Activated naive CD4-positive, alpha-beta T cell treated with anti-CD3 and anti-CD28 coated beads, Interleukin-2, amount 10 ng/mL, durations not matched to agents 7 days and 5 days (primary cell): ENCODE measurements around the gene KLF13.

Experiments used
- CTCF ChIA-PET: fragments of 350-600 bp; sonication (Branson Sonifier 250); formaldehyde crosslinking; loops from one replicate; lab custom pipeline; 2021; ENCODE audit warnings: antibody characterized with exemption; lab: Charles Lee
- DNase-seq: peaks from one replicate; pipeline ENCODE4 v3.0.0-alpha.2; 2020
- H3K27ac Mint-ChIP-seq: one replicate; pipeline ENCODE4 v1.8.0; 2021; ENCODE audit warnings: mild to moderate bottlenecking, moderate library complexity, mixed read lengths
- H3K27me3 Mint-ChIP-seq: one replicate; pipeline ENCODE4 v1.8.0; 2021; ENCODE audit warnings: mild to moderate bottlenecking, mixed read lengths
- H3K36me3 Mint-ChIP-seq: one replicate; pipeline ENCODE4 v1.8.0; 2021; ENCODE audit warnings: mixed read lengths
- H3K4me1 Mint-ChIP-seq: one replicate; pipeline ENCODE4 v1.8.0; 2021; ENCODE audit warnings: mixed read lengths
- H3K4me3 Mint-ChIP-seq: one replicate; pipeline ENCODE4 v1.8.0; 2021; ENCODE audit warnings: mild to moderate bottlenecking, moderate library complexity, mixed read lengths
- H3K9me3 Mint-ChIP-seq: one replicate; pipeline ENCODE4 v1.8.0; 2021; ENCODE audit warnings: mixed read lengths

Gene KLF13

DNA sequence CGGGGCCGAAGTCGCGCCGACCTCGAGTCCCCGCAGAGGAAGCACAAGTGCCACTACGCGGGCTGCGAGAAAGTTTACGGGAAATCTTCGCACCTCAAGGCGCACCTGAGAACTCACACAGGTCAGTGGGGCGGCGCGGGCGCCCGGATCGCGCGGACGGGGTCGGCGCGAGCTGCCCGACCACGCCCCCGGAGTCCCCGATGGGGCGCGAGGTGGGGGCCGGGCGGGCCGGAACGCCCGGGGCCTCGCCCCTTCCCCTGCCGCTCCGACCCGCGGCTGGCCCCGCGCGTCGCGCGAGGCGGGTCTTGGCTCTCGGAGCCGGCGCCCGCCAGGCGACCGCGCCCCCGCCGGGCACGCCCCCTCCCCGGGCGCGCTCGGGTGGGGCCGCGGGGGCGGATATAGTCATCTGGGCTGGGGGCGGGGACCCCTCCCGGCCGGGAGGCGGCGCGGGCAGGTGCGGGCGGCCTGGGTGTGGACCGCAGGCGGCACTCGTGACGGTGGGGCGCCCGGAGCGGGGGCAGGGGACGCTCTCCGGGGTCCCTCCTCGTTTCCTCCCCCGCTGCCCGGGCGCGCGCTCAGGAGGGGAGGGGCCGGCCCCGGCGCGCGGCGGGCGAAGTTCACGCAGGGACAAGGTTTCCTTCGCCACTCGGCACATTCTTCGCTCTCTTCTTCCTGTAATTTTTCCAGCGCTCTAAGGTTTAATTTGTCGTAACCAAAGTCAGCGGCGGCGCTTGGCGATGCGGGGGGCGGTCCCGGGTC lies 1.2 kb downstream of the KLF13 start:
- H3K27ac Mint-ChIP-seq: peak overlapping the region; percentile 93
- H3K9me3 Mint-ChIP-seq: no peaks in the 10 kb centered on the region
- H3K4me1 Mint-ChIP-seq: peaks cover 64% of the 10 kb centered on the region
- H3K4me3 Mint-ChIP-seq: peak overlapping the region; percentile 89
- no peaks in the 10 kb centered on the region for H3K27me3 Mint-ChIP-seq
- peaks cover 54% of the 10 kb centered on the region for H3K36me3 Mint-ChIP-seq
- CTCF ChIA-PET: interaction anchor here (0.8 to 4.1 kb wide), 3 partner anchors 108 to 161 kb away, joined by 3 to 20 read pairs (median 3); no protein-coding TSS in a partner anchor
- DNase-seq: peak; percentile 84

DNA sequence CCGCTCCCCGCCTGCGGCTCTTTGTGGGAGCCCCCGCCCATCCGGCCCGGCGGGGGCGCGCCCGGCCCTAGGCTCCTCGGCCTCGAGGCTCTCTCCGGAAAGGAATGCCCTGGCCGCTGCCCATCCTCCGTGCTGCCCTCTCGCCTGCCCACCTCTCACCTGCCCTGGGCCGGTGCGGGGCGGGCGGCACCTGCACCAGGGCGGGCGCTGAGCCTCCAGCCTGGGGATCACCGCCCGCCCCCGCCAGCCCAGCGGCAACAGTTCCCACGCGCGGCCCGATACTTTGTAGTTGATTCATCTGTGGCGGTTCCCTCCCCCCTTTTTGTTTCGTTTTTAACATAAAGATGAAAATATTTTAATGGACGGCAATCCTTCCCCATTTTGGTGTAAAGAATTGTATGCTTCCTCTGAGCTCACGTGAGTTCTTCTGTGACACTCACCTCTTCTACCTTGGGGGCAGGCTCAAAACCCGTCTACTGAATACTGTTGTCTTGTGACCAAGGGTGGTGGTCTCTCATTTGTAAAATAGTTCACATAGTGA lies 1.9 kb downstream of the KLF13 start:
- peaks cover 64% of the 10 kb centered on the region for H3K4me1 Mint-ChIP-seq
- H3K27me3 Mint-ChIP-seq: no peaks in the 10 kb centered on the region
- DNase-seq: peak; percentile 80
- H3K4me3 Mint-ChIP-seq: peak overlapping the region; percentile 89
- CTCF ChIA-PET: interaction anchor here (0.8 to 1.0 kb wide), 2 partner anchors 110 to 160 kb away, joined by 3 read pairs; no protein-coding TSS in a partner anchor
- peak overlapping the region; percentile 93 for H3K27ac Mint-ChIP-seq
- peaks cover 50% of the 10 kb centered on the region for H3K36me3 Mint-ChIP-seq
- H3K9me3 Mint-ChIP-seq: no peaks in the 10 kb centered on the region

DNA sequence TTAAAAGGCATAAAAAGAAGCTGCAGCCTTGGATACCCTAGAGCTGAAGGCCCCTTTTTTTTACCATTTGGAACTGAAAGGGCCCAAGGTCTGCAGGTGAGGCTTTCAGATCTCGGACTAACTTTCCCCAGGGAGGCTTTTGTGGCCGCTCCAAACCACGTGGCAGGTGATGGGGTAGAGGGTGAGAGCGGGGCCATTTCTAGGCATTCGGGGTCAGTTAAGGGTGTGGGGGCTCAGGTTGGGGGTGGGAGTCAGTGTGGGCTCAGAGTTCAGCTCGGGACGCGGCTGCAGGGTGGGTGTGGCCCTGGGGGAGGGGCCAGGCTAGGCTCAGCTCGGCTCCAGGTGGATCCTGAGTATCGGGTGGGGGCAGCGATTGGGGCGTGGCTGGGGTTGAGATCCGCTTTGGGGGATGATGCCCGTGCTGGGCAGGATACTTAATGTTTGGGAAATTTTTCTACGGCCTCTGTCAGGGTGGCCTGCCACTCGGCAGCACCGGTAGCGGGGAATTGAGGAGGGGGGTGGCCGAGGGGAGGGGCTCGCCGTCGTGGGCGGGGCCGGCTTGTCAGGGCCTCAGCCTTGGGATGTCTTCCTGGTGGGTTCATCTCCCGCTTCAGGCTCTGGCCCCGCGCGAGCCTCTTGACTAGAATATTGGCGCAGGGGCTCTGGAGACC lies 2.5 kb downstream of the KLF13 start:
- Mint-ChIP-seq H3K27me3 (no peaks in the 10 kb centered on the region), H3K36me3 (peaks cover 49% of the 10 kb centered on the region), H3K9me3 (no peaks in the 10 kb centered on the region), H3K27ac (peak overlapping the region; percentile 93), H3K4me3 (peak overlapping the region; percentile 89), H3K4me1 (peaks cover 64% of the 10 kb centered on the region)
- CTCF ChIA-PET: interaction anchor here (0.8 to 1.0 kb wide), 2 partner anchors 111 to 160 kb away, joined by 3 read pairs; no protein-coding TSS in a partner anchor
- DNase-seq: peak; percentile 72

DNA sequence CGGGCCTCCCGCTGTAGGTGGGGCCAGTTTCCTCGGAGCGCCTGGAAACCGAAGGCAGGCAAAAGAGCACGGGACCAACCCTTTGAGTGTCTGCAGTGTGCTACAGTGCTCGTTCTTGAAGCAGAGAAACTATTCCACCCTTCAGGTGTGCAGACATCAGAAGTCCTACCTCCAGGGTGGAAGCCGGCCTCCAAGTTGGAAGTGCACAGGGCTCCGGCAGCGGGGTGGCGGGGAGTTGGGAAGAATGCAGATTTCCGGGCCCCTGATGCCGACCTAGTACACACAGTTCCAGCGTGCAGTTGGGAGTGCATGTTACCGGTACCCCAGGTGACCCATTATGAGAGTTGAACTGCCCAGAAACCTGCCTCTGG lies 3.0 kb downstream of the KLF13 start:
- no peaks in the 10 kb centered on the region for H3K27me3 Mint-ChIP-seq
- no peak for DNase-seq
- peaks cover 46% of the 10 kb centered on the region for H3K36me3 Mint-ChIP-seq
- CTCF ChIA-PET: interaction anchor here (1.0 kb wide), 1 partner anchor 10 kb away, joined by 3 read pairs; no protein-coding TSS in a partner anchor
- H3K27ac Mint-ChIP-seq: peak overlapping the region; percentile 93
- no peaks in the 10 kb centered on the region for H3K9me3 Mint-ChIP-seq
- H3K4me1 Mint-ChIP-seq: peaks cover 64% of the 10 kb centered on the region
- peak overlapping the region; percentile 89 for H3K4me3 Mint-ChIP-seq

DNA sequence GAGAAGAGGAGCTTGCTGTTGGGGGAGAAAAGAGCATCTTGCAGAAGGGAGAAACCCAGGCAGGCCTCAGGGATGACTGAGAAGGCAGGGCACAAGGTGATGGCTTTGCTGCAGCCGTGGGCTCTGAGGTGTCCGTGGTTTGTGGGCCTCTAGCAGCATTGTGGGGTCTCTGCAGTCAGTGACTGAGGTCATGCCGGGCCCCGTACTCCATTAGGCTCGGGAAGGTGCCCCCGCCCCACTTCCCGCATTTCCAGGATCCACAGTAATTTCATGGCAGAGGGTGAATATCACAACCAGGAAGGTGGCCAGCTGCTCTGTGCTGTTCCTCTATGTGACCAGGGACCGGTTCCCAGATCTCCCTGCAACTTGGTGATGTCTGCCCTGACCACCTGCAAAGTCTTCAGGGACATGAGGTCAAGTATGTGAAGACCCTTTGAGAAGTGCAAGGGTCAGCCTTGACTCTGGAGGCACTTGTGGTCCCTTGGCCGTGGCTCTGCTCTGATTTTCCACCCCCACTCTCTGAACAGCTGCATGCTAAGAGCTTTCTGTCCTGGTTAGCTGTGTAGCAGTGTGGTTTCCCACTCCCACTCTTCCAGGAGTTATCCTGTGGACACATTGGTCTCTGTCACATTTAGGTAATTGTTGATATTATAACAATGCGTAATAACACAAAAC lies 3.6 kb downstream of the KLF13 start:
- no peak for DNase-seq
- H3K27me3 Mint-ChIP-seq: no peaks in the 10 kb centered on the region
- H3K4me3 Mint-ChIP-seq: peak overlapping the region; percentile 89
- peak overlapping the region; percentile 93 for H3K27ac Mint-ChIP-seq
- no peaks in the 10 kb centered on the region for H3K9me3 Mint-ChIP-seq
- CTCF ChIA-PET: interaction anchor here (0.8 to 1.0 kb wide), 2 partner anchors 10 to 128 kb away, joined by 3 read pairs; no protein-coding TSS in a partner anchor
- peaks cover 64% of the 10 kb centered on the region for H3K4me1 Mint-ChIP-seq
- peaks cover 51% of the 10 kb centered on the region for H3K36me3 Mint-ChIP-seq

DNA sequence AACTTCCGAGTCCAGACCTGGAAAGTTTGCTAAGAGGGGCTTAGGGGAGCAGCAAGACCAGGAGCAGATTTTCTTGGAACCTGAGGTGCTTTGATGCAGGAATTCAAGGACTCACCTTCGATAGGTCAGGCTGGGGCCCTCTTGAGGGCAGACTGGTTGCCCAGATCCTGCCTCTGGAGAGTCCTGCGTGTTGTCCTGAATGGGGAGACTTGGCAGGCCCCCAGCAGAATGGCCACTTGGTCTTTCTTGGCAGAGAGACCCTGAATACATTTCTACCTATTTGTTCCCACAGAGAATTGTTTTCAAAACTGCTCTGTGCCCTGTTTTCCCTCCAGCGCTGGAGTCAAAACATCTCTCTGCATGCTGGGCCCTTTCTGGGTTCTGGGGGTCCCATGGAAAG lies 4.2 kb downstream of the KLF13 start:
- no peaks in the 10 kb centered on the region for H3K27me3 Mint-ChIP-seq
- peaks cover 54% of the 10 kb centered on the region for H3K36me3 Mint-ChIP-seq
- peak overlapping the region; percentile 89 for H3K4me3 Mint-ChIP-seq
- H3K4me1 Mint-ChIP-seq: peaks cover 69% of the 10 kb centered on the region
- no peaks in the 10 kb centered on the region for H3K9me3 Mint-ChIP-seq
- peak overlapping the region; percentile 93 for H3K27ac Mint-ChIP-seq
- CTCF ChIA-PET: interaction anchor here (0.8 to 1.0 kb wide), 2 partner anchors 9 to 129 kb away, joined by 3 read pairs; no protein-coding TSS in a partner anchor
- DNase-seq: no peak

DNA sequence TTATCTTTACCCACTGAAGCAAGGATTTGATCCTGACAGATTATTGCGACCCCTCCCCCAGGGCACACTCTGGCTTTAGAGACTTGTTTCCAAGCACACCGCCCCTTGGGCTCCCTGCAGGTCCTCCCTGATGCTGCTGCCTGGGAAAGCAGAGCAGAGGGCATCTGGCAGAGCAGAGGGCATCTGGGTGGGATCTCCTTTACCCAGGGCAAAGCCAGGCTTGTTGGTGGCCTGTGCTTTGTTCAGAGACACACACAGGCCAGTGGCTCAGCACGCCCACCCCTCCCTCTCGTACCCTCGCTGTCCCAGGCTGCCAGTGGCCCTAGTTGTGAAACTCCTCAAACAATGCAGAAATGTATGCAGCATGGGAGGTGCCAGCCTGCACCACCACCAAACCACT lies 4.8 kb downstream of the KLF13 start:
- no peak for DNase-seq
- peaks cover 74% of the 10 kb centered on the region for H3K4me1 Mint-ChIP-seq
- H3K27me3 Mint-ChIP-seq: no peaks in the 10 kb centered on the region
- CTCF ChIA-PET: interaction anchor here (1.1 kb wide), 1 partner anchor 117 kb away, joined by 4 read pairs; no protein-coding TSS in a partner anchor
- H3K4me3 Mint-ChIP-seq: peak overlapping the region; percentile 89
- H3K27ac Mint-ChIP-seq: peak overlapping the region; percentile 93
- H3K36me3 Mint-ChIP-seq: peaks cover 55% of the 10 kb centered on the region
- no peaks in the 10 kb centered on the region for H3K9me3 Mint-ChIP-seq

DNA sequence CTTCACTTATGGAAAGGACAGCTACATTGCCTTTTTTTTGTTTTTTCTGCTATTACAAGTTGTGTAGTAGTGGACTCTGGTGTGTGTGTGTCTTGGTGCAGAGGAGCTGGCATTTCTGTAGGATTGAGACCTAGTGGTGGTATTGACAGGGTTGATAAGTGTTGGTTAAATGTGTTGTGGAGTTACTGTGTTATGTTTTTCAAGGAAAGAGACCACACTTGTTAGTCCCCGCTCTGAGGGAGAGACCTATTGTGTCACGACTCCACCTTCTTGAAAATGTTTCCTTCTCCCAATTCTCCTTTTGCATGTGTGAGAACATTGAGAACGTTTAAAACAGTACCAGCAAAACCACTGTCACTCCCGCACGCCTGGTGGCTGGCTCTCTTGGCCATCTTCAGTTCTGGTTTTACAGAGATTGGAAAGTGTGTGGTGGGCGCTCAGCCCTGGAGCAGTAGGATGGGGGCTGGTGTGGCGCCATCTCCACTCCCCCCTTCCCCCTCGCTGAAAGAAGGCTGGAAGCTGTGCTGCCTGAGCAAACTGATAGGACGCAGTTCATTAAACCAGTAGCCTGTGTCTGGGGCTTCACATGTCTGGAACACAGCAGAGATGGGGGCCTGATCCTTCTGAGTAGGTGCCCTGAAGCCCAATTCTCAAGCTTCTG lies 5.5 kb downstream of the KLF13 start:
- DNase-seq: no peak
- H3K9me3 Mint-ChIP-seq: no peaks in the 10 kb centered on the region
- peak overlapping the region; percentile 93 for H3K27ac Mint-ChIP-seq
- no peaks in the 10 kb centered on the region for H3K27me3 Mint-ChIP-seq
- H3K4me3 Mint-ChIP-seq: peak overlapping the region; percentile 89
- CTCF ChIA-PET: interaction anchor here (0.6 to 1.1 kb wide), 4 partner anchors 25 to 117 kb away, joined by 3 to 4 read pairs (median 4); no protein-coding TSS in a partner anchor
- peaks cover 82% of the 10 kb centered on the region for H3K4me1 Mint-ChIP-seq
- peaks cover 60% of the 10 kb centered on the region for H3K36me3 Mint-ChIP-seq

DNA sequence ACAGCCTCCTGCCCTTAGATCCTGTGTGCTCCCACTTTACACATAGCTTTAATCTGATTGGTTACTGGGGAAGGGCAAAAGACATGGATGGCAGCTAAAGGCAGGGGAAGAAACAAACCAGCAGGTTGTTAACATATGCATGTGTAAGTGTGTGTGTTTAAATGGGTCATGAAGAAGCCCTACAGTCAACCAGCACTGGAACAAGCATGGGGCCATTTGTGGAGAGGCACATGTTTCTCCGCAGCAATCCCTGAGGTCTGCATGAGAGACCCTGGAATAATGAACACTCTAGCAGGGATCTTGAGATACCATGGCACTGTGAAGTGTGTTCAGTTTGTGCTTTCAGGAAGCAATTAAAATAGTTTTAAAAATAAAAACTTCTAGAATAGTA lies 6.0 kb downstream of the KLF13 start:
- H3K27ac Mint-ChIP-seq: peak overlapping the region; percentile 93
- H3K9me3 Mint-ChIP-seq: no peaks in the 10 kb centered on the region
- H3K27me3 Mint-ChIP-seq: no peaks in the 10 kb centered on the region
- peak overlapping the region; percentile 89 for H3K4me3 Mint-ChIP-seq
- H3K4me1 Mint-ChIP-seq: peaks cover 87% of the 10 kb centered on the region
- no peak for DNase-seq
- H3K36me3 Mint-ChIP-seq: peaks cover 62% of the 10 kb centered on the region
- CTCF ChIA-PET: interaction anchor here (0.6 to 0.8 kb wide), 4 partner anchors 25 to 118 kb away, joined by 3 to 4 read pairs (median 3); no protein-coding TSS in a partner anchor

DNA sequence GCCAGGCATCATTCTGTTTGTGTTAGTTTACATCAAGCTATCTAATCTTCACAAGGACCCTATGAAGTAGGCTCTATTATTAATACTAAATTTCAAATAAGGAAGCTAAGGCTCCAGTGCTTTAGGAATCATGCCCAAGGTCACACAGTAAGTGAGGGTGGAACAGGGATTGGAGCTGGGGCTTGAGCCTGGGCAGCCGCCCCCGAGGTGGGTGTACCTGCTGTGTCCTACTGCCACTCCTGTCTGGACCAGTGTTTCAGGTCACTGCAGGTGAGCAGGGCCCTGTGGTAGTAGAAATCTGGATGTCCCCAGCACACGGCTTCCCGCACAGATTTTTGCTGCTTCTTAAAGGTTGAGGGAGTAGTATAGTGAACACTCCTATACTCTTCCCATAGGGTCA lies 6.5 kb downstream of the KLF13 start:
- Mint-ChIP-seq H3K4me1 (peaks cover 92% of the 10 kb centered on the region), H3K27me3 (no peaks in the 10 kb centered on the region), H3K9me3 (no peaks in the 10 kb centered on the region), H3K36me3 (peaks cover 62% of the 10 kb centered on the region), H3K27ac (no peak overlapping the region), H3K4me3 (no peak overlapping the region)
- no peak for DNase-seq
- CTCF ChIA-PET: interaction anchor here (0.8 kb wide), 2 partner anchors 24 to 118 kb away, joined by 3 read pairs; no protein-coding TSS in a partner anchor

DNA sequence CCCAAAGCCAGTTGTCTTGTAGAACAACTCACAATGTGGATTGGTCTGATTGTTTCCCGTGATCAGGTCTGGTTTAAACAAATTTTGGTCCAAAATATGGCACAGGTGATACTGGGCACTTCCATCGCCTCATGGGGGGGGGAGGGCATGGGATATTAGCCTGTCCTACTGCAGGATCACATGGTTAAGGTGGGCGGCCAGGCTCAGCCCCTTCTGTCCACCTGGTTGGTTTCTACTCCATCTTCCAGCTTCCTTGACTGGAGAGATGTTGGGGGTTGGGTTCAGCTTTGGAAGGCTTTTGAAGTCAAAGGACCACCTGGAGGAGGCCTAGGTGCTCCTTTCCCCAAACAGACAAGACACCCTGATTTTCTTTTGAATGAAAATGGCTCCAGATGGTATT lies 7.2 kb downstream of the KLF13 start:
- peaks cover 58% of the 10 kb centered on the region for H3K36me3 Mint-ChIP-seq
- H3K9me3 Mint-ChIP-seq: no peaks in the 10 kb centered on the region
- no peak overlapping the region for H3K27ac Mint-ChIP-seq
- DNase-seq: no peak
- CTCF ChIA-PET: interaction anchor here (1.9 kb wide), 1 partner anchor 101 kb away, joined by 9 read pairs; no protein-coding TSS in a partner anchor
- H3K27me3 Mint-ChIP-seq: no peaks in the 10 kb centered on the region
- H3K4me1 Mint-ChIP-seq: peaks cover 97% of the 10 kb centered on the region
- no peak overlapping the region for H3K4me3 Mint-ChIP-seq

DNA sequence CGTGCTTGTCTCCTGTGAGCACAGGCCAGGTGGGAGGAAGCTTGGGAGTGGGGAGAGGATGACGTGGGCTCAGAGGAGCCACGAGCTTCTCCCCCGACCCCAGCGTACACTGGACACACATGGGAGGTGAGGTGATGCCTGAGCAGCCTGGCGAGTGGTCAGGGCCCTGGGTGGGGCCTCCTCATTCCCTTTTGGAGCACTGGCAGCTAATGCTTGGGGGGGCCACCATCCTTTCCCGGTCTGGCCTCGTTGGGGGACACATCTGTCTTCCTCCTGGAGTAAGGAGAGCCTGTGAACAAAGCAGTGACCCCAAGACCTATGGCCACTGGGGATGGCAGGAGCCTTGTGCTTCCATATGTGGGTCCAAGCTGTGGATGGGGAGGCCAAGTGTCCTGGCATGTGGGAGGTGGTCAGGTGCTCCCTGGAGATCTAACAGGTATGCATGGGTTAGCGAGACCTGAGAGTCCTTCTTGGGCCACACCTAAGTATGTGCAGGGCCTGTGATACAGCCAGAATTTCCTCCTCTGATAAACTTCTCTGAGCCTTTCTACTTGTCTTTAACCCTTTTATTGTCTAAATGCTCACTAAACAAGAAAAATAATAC lies 9.5 kb downstream of the KLF13 start:
- H3K9me3 Mint-ChIP-seq: no peaks in the 10 kb centered on the region
- no peak overlapping the region for H3K4me3 Mint-ChIP-seq
- CTCF ChIA-PET: interaction anchor here (1.9 kb wide), 1 partner anchor 99 kb away, joined by 9 read pairs; no protein-coding TSS in a partner anchor
- no peak for DNase-seq
- peaks cover 50% of the 10 kb centered on the region for H3K36me3 Mint-ChIP-seq
- H3K27me3 Mint-ChIP-seq: no peaks in the 10 kb centered on the region
- H3K4me1 Mint-ChIP-seq: peaks cover 100% of the 10 kb centered on the region
- H3K27ac Mint-ChIP-seq: peak overlapping the region; percentile 82
